ENCODE results near the gene SPEF2. TPM values are rescaled to one million over a fixed set of nuclear protein-coding genes. Genes with fewer than 3 reads are reported as not detected.

Gene SPEF2
- total and polyA plus RNA-seq, 2 experiments from 2014 or later, result 0.17 to 0.21 TPM

DNA sequence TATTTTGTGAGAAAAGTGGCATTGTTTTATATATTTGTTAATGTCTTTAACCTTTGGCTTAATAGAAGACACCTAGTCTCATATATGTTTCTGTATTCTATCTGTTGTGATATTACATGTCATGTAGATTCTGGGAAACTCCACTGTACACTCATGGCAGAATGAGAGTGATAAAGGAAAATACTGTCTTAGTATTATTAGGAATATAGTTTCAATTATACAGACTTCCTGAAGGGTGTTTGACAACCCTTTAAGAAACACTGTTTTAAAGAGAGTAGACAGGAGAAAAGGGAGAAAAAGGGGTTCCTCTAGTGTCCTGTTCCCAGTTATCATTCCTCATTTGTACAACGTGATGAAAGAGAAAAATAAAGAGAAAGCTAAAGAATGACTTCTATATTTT lies 42.1 kb upstream of the SPEF2 start:
- no peak overlapping the region for H3K4me2 ChIP-seq
- Mint-ChIP-seq H3K36me3 (ENCODE audit: low read depth) (peaks cover 5% of the 10 kb centered on the region; the same call in 1 of the 3 replicates), H3K4me3 (no peak overlapping the region), H3K9me3 (peaks cover 17% of the 10 kb centered on the region), H3K4me1 (no peaks in the 10 kb centered on the region), H3K27me3 (ENCODE audit: insufficient read depth, low read depth, poor library complexity) (no peaks in the 10 kb centered on the region), H3K27ac (no peak overlapping the region)
- no peak overlapping the region for H3K4me3 ChIP-seq
- no peaks in the 10 kb centered on the region for H3K36me3 ChIP-seq (ENCODE audit: insufficient read depth)
- ATAC-seq, result no peak
- H2AFZ ChIP-seq, result no peak overlapping the region
- no peak for DNase-seq (ENCODE audit: low spot score)
- no peaks in the 10 kb centered on the region for H3K79me2 ChIP-seq (replicated peaks; ENCODE audit: insufficient read depth)
- no peak for TF ChIP-seq NANOG (IDR thresholded peaks at IDR 0.05; ENCODE audit: borderline replicate concordance)
- TF ChIP-seq ZNF114 (CRISPR knock-in tag; IDR thresholded peaks at IDR 0.05), result no peak
- TF ChIP-seq EZH2 (IDR thresholded peaks at IDR 0.05; ENCODE audit: low read depth, unreplicated experiment), result no peak
- TF ChIP-seq CREB1 (CRISPR knock-in tag; IDR thresholded peaks at IDR 0.05; ENCODE audit: low read depth), result no peak
- no peak for TF ChIP-seq STAT1 (IDR thresholded peaks at IDR 0.05; ENCODE audit: unreplicated experiment)
- no peak for TF ChIP-seq CTCF (conservative IDR thresholded peaks at IDR 0.05; ENCODE audit: low read depth in 2 of 2)
- no peak for TF ChIP-seq ZNF331 (CRISPR knock-in tag; IDR thresholded peaks at IDR 0.05; ENCODE audit: low read depth)
- no peak for TF ChIP-seq JUNB (IDR thresholded peaks at IDR 0.05; ENCODE audit: unreplicated experiment)
- TF ChIP-seq, protein P1, sequence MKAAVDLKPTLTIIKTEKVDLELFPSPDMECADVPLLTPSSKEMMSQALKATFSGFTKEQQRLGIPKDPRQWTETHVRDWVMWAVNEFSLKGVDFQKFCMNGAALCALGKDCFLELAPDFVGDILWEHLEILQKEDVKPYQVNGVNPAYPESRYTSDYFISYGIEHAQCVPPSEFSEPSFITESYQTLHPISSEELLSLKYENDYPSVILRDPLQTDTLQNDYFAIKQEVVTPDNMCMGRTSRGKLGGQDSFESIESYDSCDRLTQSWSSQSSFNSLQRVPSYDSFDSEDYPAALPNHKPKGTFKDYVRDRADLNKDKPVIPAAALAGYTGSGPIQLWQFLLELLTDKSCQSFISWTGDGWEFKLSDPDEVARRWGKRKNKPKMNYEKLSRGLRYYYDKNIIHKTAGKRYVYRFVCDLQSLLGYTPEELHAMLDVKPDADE (IDR thresholded peaks at IDR 0.05), result no peak
- no peak for TF ChIP-seq ZNF462 (CRISPR knock-in tag; IDR thresholded peaks at IDR 0.05)
- TF ChIP-seq REST (IDR thresholded peaks at IDR 0.05; ENCODE audit: unreplicated experiment), result no peak
- no peak for TF ChIP-seq POLR2AphosphoS5 (IDR thresholded peaks at IDR 0.05; ENCODE audit: low read depth)
- no peak for TF ChIP-seq EZH2phosphoT487 (IDR thresholded peaks at IDR 0.05; ENCODE audit: unreplicated experiment)
- no peak overlapping the region for H3K27ac ChIP-seq (ENCODE audit: low read depth)
- no peaks in the 10 kb centered on the region for H3K4me1 ChIP-seq (ENCODE audit: insufficient read depth)
- no peaks in the 10 kb centered on the region for H3K9me2 ChIP-seq (ENCODE audit: insufficient read depth)
- no peaks in the 10 kb centered on the region for H4K20me1 ChIP-seq (replicated peaks; ENCODE audit: insufficient read depth)
- no peaks in the 10 kb centered on the region for H3F3A ChIP-seq (replicated peaks; ENCODE audit: low read depth)
- H3K27me3 ChIP-seq (ENCODE audit: insufficient read depth), result no peaks in the 10 kb centered on the region
